Adrenal gland (tissue), 5 donors: ENCODE results near the gene LRP10.

Experiments
- POLR2A ChIP-seq, 2 donors: fragments of 450-650 bp; IDR thresholded peaks; one replicate each; pipeline ENCODE4 v1.6.1; 2017; ENCODE audit warnings: antibody characterized with exemption in 2 of 2, mild to moderate bottlenecking in 2 of 2, moderate library complexity in 1 of 2
- TF ChIP-seq, protein P1 (sequence below), 6 experiments: fragments of 450-650 bp in 4 of 6; fragments of 200-600 bp in 2 of 6; sonication (generic) in 1 of 6; IDR thresholded peaks; 1 replicate in 5 of 6; 2 replicates in 1 of 6; pipeline versions ENCODE4 v1.5.1 to v1.8.0; 2016 to 2021; ENCODE audit warnings: antibody characterized with exemption in 6 of 6, mild to moderate bottlenecking in 2 of 6, moderate library complexity in 1 of 6
- donor health status: DM: no; HTN: no; CAD: no.

DNA sequence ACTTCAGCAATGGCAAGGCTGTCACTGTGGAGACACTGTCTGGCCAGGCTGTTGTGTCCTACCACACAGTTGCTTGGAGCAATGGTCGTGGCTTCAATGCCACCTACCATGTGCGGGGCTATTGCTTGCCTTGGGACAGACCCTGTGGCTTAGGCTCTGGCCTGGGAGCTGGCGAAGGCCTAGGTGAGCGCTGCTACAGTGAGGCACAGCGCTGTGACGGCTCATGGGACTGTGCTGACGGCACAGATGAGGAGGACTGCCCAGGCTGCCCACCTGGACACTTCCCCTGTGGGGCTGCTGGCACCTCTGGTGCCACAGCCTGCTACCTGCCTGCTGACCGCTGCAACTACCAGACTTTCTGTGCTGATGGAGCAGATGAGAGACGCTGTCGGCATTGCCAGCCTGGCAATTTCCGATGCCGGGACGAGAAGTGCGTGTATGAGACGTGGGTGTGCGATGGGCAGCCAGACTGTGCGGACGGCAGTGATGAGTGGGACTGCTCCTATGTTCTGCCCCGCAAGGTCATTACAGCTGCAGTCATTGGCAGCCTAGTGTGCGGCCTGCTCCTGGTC lies 4.3 kb downstream of the LRP10 start:
- no peak for TF ChIP-seq POLR2A (IDR thresholded peaks at IDR 0.05)
- TF ChIP-seq, protein P1, sequence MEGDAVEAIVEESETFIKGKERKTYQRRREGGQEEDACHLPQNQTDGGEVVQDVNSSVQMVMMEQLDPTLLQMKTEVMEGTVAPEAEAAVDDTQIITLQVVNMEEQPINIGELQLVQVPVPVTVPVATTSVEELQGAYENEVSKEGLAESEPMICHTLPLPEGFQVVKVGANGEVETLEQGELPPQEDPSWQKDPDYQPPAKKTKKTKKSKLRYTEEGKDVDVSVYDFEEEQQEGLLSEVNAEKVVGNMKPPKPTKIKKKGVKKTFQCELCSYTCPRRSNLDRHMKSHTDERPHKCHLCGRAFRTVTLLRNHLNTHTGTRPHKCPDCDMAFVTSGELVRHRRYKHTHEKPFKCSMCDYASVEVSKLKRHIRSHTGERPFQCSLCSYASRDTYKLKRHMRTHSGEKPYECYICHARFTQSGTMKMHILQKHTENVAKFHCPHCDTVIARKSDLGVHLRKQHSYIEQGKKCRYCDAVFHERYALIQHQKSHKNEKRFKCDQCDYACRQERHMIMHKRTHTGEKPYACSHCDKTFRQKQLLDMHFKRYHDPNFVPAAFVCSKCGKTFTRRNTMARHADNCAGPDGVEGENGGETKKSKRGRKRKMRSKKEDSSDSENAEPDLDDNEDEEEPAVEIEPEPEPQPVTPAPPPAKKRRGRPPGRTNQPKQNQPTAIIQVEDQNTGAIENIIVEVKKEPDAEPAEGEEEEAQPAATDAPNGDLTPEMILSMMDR (IDR thresholded peaks at IDR 0.05) = no peak
